T-helper 22 cell (primary cell): ENCODE data around the gene TRIP13.

Experiments
- DNase-seq: peaks from one replicate; pipeline ENCODE4 v3.0.0-alpha.2; 2020; ENCODE audit warnings: low read depth

The TRIP13 gene

DNA sequence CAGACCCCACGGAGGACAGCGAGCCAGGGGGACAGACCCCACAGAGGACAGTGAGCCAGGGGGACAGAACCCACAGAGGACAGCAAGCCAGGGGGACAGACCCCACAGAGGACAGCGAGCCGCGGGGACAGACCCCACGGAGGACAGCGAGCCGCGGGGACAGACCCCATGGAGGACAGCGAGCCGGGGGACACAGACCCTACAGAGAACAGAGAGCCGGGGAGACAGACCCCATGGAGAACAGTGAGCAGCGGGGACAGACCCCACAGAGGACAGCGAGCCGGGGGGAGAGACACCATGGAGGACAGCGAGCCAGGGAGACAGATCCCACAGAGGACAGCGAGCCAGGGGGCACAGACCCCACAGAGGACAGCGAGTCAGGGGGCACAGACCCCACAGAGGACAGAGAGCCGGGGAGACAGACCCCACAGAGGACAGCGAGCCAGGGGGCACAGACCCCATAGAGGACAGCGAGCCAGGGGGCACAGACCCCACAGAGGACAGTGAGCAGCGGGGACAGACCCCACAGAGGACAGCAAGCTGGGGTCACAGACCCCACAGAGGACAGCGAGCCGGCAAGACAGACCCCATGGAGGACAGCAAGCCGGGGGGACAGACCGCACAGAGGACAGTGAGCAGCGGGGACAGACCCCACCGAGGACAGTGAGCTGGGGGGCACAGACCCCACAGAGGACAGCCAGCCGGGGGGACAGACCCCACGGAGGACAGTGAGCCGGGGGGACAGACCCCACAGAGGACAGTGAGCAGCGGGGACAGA, 37.5 kb upstream of the TRIP13 start:
- no peak for DNase-seq

GRCh38 chr5:855771-856530, 36.7 kb upstream of the TRIP13 start:
- DNase-seq, result no peak

DNA sequence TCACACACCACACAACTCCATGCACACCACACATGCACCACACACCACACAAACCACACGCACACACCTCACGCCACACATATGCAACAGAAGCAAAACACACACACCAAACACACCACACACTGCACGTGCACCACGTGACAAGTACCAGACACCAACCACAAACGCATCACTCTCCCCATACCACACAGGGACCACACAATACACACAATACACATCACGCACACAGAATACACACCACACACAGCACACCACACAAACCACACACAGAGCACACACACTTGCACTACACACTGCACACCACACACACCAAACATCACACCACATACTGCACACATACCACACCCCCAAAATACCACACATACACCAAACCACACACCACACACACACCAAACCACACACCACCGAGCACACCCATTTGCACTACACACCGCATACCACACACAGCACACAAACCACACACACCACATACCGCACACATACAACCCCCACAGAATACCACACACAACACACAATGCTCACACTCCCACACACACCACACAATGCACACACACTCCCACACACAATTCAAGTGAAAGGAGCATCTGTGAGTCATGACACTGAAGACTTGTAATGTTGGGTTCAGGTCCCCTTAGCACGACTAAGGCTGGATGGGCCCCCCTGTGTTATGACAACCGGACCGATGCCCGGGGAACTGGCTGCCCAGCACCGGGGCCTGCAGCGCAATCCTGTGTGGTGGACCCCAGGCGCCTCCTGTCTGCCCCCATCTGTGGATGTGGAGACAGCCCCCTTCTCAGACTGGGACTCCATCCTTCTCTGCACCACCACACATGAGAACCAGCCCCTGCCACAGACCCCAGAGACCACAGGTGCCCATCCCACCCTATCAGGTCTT, 35.9 kb upstream of the TRIP13 start:
- no peak for DNase-seq

DNA sequence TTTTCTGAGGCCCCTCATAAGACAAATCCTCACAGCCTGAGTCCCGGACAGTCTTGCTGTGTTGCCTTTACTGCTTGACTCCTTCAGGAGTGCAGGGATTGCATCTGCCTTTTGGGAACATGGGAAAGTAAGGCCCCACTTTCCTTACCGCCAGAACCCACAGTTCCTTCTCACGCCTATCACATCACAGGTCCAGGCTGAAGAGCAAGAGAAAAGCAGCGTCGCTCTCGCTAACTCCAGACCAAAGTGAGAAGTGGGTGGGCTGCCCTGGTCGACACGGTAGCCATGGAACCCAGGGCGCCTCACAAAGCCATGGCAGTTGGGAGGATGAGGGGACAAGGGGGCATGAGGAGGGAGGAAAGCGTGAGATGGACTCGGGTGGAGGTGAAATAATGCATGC, 34.0 kb upstream of the TRIP13 start:
- no peak for DNase-seq

DNA sequence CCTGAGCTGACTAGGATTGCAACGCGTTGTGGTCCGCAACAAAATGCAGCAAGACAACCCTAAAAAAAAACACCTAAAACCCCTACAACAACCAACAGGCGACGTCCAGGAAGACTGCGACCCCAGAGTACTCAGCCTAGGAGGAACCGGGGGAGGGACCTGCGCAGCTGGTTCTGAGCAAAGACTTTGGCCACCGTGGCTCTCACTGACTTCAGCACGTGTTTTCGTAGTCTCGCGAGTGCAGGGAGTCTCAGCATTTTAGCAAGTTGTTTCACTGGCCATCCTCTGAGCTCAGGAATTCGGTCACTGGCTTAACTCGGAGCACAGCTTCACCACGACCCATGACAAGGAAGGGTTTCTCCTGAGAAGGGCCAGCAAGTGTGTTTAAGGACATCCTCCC, 33.3 kb upstream of the TRIP13 start:
- DNase-seq, result no peak

DNA sequence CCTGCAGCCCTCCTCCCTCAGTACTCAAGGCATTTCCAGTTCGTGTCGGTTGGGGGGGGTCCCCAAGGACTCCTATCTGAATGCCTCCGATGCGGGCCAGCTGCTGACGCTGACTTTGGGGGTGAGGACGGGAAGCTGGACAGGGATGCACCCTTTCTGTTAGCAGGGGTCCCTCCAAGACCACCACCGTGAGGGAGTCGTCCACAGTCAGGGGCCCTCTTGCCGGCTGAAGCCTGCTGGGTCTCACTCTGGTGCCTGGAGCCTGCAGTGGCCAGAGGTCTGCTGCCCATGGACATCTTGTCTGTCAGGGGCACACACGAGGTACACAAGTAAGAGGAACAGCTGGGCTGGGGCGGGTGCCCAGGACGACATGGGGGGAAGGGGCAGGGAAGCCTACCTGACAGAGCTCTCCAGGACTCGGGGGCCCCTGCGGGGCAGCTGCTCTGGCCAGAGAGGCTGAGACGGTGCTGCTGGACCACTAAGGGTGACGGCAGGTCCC, 32.8 kb upstream of the TRIP13 start:
- no peak for DNase-seq

GRCh38 chr5:860506-861150, 32.1 kb upstream of the TRIP13 start:
- no peak for DNase-seq

- no peak for DNase-seq
Measured at GRCh38 chr5:861442-862366, 31.0 kb upstream of the TRIP13 start.

DNA sequence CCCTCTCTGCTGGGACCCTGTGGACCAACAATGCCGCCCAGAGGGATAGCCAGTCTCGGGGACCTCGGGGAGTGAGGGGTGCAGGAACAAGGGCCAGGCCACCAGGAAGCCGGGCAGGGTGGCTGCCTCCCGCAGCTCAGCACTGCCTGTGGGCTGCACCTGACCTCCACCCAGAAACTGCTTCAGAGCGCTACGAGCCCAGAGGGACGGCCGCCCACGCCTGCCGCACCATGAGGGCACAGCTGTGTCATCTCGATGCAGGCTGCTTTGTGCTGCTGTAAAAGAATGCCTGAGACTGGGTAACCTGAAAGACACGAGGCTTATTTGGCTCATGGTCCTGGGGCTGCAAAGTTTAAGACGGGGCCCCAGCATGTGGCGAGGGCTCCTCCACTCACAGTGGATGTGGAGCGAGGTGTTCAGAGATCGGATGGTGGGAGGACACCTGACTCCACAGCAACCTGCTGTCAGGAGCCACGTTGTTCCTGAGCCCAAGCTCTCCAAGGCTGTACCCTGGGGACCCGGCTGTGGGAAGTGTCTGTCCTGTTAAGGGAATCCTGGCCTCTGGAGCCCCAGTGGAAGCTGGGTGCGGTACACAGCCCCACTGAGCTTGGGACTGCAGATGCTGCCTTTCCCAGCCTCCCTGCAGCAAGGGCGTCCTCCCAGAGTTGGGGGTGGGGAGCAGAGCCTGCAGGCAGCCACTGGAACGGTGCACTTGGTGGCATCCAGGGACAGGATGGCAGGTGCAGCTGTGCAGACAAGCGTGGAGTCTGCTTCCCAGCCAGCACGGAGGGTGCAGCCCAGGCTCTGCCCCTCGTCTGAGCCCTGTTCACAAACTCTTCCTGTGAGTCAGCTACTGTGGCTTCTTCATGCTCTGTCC, 30.1 kb upstream of the TRIP13 start:
- no peak for DNase-seq

DNA sequence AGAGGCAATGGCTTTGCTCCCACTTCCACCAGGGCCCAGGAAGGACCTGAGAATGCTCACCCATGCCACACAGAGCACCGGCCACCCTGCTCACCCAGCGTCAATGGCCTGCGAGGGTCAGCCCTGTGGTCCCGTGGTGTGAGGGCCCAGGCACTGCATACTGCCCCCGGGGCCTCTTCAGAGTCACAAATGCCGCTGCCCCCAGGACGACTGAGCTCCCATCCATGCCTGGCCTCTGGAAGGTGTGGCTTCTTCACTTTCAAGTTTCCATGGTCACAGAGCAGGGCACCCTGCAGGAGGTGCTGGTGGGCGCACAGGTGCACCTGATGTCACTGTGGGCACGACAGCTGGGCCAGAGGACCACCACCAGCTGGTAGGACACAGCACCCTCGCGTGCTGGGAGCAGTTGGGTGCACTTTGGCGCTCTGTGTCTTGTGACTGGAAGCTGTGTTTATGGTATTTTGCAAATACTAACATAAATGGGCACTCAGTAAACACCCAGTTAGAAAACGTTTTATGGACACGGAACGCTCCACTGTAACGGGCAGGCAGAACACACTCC, 29.4 kb upstream of the TRIP13 start:
- no peak for DNase-seq

DNA sequence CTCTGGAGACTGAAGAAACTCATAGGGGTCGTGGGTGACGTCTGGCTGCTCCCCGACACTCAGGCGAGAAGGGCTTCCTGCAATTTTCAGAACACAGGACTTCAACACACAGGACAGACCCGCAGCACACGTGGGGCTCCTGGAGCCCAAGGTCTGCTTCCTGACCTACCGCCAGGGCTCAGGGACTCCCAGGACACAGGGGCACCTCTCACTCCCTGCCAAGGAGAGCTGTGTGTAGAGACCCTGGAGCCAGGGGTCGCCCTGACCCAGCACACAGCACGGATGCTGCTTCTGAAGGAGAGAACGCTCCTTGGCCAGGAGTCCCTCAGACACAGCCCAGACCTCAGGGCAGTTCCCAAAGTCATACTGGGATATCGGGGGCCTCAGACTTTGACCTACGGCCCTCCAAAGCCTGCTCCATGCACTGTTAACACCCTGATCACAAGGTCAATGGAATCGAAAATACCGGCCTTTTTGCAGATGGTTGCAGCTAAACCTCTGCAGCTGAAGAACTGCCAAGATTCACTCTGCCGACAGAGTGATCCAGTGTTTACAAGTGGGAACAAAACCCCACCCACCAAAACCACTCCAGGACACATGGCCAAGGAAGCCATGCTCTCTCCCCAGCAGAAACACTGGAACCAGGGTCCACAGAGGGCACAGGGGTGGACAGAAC, 28.1 kb upstream of the TRIP13 start:
- DNase-seq, result no peak

DNA sequence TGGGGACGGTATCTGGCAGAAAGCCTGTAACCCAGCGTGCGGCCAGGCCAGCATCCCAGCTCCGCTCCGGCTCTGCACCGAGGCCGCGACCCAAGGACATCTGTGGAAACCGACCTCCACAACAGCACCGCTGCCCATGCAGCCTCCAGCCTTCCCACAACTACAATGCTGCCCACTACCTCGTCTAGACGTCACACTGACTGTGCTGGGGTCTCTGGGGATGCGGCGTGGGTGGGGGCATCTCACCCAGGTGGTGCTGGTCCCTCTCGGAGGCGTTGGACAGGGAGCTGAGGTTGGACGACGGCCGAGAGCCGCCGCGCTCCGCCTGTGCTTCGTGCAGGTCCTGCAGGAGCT, 27.5 kb upstream of the TRIP13 start:
- no peak for DNase-seq

- DNase-seq, result no peak
Measured at GRCh38 chr5:865771-866170, 26.9 kb upstream of the TRIP13 start.

- DNase-seq, result no peak
Measured at GRCh38 chr5:867300-867870, 25.3 kb upstream of the TRIP13 start.

DNA sequence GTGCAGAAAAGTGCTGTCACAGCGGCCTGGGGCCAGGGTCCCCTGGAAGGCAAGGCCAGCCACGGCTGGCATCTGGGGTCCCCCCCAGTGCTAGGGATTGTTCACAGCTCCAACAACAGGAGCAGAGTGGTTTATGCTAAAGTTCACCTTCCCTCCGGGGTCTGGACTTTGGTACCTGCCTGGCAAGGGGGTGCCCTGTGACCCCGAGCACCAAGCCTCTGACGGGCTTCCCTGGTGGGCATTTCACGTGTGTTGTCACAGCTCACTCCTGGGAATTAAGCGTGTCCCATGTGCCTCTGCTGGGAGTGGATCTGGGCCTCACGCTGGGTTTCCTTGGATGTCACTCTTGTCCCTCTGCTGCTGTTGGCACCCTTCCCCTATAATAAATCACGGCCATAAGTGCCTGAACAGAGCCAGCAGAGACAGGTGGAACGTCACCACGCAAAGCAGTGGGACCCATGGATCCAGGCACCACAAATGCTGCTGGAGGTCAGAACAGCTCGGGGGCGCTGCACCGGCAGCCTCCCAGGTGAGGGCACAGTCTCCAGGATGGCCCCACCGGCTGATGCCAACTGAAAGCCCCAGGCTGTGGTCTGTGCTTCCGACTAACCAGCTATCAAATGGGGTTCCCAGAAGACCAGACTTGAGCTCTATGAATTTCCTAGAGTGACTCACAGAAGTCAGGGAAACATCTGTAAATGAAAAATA, 24.1 kb upstream of the TRIP13 start:
- no peak for DNase-seq

- DNase-seq, result no peak
Measured at GRCh38 chr5:870956-871355, 21.7 kb upstream of the TRIP13 start.

DNA sequence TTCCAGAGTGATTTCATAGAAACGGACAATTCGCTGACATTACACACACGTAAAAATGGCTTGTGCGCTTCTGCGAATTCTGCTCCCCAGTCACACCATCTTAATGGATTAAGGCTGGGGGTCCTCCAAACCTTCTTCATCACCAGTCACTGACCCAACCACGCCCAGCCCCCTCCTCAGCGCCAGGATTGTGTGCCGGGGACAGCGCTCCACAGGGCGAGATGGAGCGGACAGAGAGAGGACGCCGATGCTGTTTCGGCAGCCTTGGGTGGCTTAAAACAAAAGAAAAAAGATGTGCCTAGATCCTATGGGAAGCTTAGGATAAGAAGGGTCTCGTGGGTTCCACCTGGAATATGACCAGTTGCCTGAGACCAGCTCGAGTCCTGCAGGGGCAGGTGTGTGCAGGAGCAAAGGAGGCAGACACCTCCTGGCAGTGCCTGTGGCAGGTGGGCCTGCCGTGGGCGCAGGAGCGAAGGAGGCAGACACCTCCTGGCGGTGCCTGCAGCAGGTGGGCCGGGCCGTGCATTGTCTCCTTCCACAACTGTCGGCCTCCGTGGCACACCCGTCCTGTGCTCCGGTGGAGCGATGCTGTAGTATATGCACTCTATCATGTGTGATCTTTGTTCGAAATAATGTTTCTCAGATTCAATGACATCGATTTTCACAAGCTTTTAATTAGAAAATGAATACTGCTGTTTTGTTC, 20.9 kb upstream of the TRIP13 start:
- no peak for DNase-seq
